Measurements from ENCODE around the gene CAMTA1. TPM values are rescaled to one million over a fixed set of nuclear protein-coding genes. Genes with fewer than 3 reads are reported as not detected.

The CAMTA1 gene
- total and polyA plus RNA-seq, 12 donors, result 123 to 265 (median 142) TPM

DNA sequence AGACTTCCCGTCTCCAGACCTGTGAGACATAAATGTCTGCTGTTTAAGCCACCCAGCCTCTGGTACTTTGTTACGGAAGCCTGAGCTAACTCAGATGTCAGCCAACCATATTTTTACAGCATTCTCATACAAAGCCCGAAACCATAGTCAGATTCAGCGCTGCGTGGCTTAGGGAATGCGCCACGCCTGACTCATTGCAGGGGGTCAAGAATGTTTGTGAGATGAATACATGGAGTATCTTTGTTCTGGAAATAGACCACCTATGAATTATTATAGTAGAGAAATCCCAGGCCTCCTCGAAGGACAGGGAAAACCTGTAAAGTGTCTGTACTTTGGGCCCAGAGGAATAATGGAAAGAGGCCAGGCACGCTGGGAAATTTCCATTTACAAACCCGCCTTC, 434.8 kb downstream of the CAMTA1 start:
- Histone ChIP-seq H3K27me3 (peaks cover 0 to 18% (median 0%) of the 10 kb centered on the region in 7 donors), H3K4me3 (no peak overlapping the region), H3K9me3 (peaks cover 0 to 6% (median 0%) of the 10 kb centered on the region in 11 donors), H3K36me3 (no peaks in the 10 kb centered on the region), H3K27ac (no peak overlapping the region), H3K4me1 (no peaks in the 10 kb centered on the region)
- intact Hi-C loops (cut with DNase I), result loop anchor here in 5 of 10 donors (5.0 to 10.0 kb wide), 2 partner anchors 425 to 427 kb away; no protein-coding TSS in a partner anchor
- TF ChIP-seq, protein P1, sequence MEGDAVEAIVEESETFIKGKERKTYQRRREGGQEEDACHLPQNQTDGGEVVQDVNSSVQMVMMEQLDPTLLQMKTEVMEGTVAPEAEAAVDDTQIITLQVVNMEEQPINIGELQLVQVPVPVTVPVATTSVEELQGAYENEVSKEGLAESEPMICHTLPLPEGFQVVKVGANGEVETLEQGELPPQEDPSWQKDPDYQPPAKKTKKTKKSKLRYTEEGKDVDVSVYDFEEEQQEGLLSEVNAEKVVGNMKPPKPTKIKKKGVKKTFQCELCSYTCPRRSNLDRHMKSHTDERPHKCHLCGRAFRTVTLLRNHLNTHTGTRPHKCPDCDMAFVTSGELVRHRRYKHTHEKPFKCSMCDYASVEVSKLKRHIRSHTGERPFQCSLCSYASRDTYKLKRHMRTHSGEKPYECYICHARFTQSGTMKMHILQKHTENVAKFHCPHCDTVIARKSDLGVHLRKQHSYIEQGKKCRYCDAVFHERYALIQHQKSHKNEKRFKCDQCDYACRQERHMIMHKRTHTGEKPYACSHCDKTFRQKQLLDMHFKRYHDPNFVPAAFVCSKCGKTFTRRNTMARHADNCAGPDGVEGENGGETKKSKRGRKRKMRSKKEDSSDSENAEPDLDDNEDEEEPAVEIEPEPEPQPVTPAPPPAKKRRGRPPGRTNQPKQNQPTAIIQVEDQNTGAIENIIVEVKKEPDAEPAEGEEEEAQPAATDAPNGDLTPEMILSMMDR (IDR thresholded peaks at IDR 0.05), result no peak
- 89 to 90% methylated on average over 10 of the region's 10 CpGs for WGBS, 2 donors
- no peak for DNase-seq
- no peak for ATAC-seq

DNA sequence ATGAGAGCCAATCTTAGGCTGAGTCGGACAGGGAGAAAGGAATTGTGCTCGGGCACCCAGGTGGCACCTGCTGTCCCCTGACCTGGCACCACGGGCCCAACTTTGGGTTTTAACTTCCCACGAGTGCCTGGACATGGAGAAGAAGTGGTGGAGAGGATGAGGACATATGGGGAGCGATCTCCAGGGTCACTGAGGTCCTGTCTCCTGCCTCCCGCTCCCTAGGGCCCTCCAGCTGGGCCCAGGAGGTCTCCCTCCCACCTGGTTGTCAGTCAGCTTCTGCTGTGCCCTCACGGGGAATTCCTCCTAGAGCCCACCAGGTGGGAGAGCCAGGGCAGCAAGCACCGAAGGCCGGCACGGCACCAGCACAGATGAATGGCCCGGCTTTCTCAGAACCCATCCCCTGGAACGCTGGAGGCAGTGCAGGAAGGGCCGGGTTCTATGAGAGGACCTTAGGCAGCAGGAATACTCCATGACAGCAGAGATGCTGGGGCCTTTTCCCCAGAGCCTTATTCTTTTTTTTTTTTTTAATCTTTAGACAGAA, 435.5 kb downstream of the CAMTA1 start:
- Histone ChIP-seq H3K4me1 (no peaks in the 10 kb centered on the region), H3K36me3 (no peaks in the 10 kb centered on the region), H3K9me3 (peaks cover 0 to 6% (median 0%) of the 10 kb centered on the region in 11 donors), H3K27ac (no peak overlapping the region), H3K27me3 (peaks cover 0 to 18% (median 0%) of the 10 kb centered on the region in 7 donors), H3K4me3 (no peak overlapping the region)
- ATAC-seq (no peak), DNase-seq (no peak)
- intact Hi-C loops (cut with DNase I), result loop anchor here in 5 of 10 donors (5.0 to 10.0 kb wide), 2 partner anchors 424 to 427 kb away; no protein-coding TSS in a partner anchor
- whole genome bisulfite sequencing, 2 donors, result 87 to 90% methylated on average over 13 of the region's 13 CpGs
- TF ChIP-seq, protein P1 (IDR thresholded peaks at IDR 0.05), result no peak

DNA sequence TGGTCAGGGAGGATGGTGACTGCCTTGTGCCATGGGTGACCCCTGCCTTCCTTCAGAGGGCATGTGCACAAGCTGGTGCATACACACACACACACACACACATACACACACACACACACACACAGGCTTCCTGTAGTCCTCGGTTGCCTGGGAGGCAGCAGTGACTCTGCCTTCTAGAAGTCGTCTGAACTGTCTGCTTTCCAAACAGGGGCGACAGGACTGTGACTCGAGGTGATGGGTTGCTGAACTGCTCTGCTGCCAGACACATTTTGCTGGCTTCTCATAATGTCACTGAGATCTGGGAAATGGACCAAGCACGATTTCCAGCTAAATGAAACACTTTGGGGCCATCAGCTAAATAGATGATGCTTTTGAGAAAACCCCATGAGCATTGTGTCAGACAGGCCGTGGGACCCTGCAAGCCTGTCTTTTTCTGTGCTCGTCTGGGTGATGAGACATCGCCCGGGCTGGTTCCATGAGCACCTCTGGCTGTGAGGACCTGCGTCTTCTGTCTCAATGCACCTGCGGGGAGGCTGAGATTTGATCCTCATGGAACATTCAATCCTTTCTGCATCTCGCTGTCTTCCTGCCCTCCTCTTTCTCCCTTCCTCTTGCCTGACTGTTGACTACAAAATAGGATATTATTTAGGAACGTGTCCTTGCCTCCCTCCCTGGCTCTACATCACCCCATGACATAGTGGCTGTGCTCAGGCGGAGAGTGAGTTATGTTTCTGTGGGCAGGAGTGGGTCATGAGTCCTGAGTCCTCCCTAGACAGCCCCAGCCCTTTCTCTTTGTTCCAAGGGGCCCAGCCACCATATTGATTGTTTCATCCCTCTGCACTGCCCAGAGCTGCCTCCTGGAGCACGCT, 436.8 kb downstream of the CAMTA1 start:
- H3K9me3 ChIP-seq, result peaks cover 0 to 6% (median 0%) of the 10 kb centered on the region in 11 donors
- DNase-seq, result no peak
- WGBS, 2 donors, result 76 to 79% methylated on average over 15 of the region's 15 CpGs
- no peaks in the 10 kb centered on the region for H3K36me3 ChIP-seq
- intact Hi-C loops (cut with DNase I), result loop anchor here in 5 of 10 donors (5.0 to 10.0 kb wide), 2 partner anchors 423 to 425 kb away; no protein-coding TSS in a partner anchor
- peaks cover 0 to 8% (median 0%) of the 10 kb centered on the region in 7 donors for H3K27me3 ChIP-seq
- TF ChIP-seq, protein P1 (IDR thresholded peaks at IDR 0.05), result no peak
- ATAC-seq, result no peak
- no peak overlapping the region for H3K27ac ChIP-seq
- H3K4me1 ChIP-seq, result no peaks in the 10 kb centered on the region
- no peak overlapping the region for H3K4me3 ChIP-seq

DNA sequence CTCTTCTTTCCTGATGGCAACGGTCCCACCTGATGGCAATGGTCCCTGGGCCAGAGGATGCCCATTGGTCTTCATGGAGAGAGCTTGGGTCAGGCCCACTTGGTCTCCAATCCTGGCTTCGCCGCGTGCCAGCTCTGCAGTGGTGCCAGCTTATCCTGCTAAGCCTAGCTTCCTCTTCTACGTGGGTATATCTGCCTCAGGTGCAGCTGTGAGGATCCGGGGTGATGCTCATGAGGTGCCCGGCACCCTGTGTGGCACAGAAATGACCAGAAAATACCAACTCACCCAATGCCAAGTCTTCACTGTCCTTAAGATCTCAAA, 437.4 kb downstream of the CAMTA1 start:
- no peak for DNase-seq
- WGBS, 2 donors, result 90% methylated on average over 7 of the region's 7 CpGs
- intact Hi-C loops (cut with DNase I), result loop anchor here in 5 of 10 donors (5.0 to 10.0 kb wide), 2 partner anchors 422 to 425 kb away; no protein-coding TSS in a partner anchor
- Histone ChIP-seq H3K27me3 (peaks cover 0 to 5% (median 0%) of the 10 kb centered on the region in 7 donors), H3K4me3 (no peak overlapping the region), H3K4me1 (no peaks in the 10 kb centered on the region), H3K27ac (no peak overlapping the region), H3K9me3 (peaks cover 0 to 6% (median 0%) of the 10 kb centered on the region in 11 donors), H3K36me3 (no peaks in the 10 kb centered on the region)
- no peak for ATAC-seq
- TF ChIP-seq, protein P1 (IDR thresholded peaks at IDR 0.05), result no peak
